Frontal cortex (tissue), 4 donors: ENCODE data around the gene ARHGAP22. TPM values are rescaled to one million over a fixed set of nuclear protein-coding genes. Genes with fewer than 3 reads are reported as not detected.

Source experiments
- DNase-seq, 2 donors: peaks; one replicate each; pipeline ENCODE4 v3.0.0; 2012; ENCODE audit warnings: low spot score in 2 of 2
- FAIRE-seq: peaks from 2 replicates; lab custom pipeline; 2012; peaks lifted over from hg19 to GRCh38; lab: Jason Lieb, UNC
- total RNA-seq: library from RNA; depleted of rRNA; stranded (reverse); fragments of >200 nt; gene quantifications from one replicate; pipeline ENCODE4 v1.2.3, GENCODE V29; 2014
- donor health status: control.
- donor health status: control.
- donor health status: control.

ARHGAP22 gene
- total RNA-seq, 1 donor from 2014 or later: 1.6 TPM

GRCh38 chr10:48594371-48594770 is 10.5 kb downstream of the ARHGAP22 start:
- FAIRE-seq: no peak
- no peak for DNase-seq

GRCh38 chr10:48592346-48592745 is 12.5 kb downstream of the ARHGAP22 start:
- DNase-seq (no peak), FAIRE-seq (no peak)

GRCh38 chr10:48590945-48591344 is 13.9 kb downstream of the ARHGAP22 start:
- FAIRE-seq (no peak), DNase-seq (no peak)

DNA sequence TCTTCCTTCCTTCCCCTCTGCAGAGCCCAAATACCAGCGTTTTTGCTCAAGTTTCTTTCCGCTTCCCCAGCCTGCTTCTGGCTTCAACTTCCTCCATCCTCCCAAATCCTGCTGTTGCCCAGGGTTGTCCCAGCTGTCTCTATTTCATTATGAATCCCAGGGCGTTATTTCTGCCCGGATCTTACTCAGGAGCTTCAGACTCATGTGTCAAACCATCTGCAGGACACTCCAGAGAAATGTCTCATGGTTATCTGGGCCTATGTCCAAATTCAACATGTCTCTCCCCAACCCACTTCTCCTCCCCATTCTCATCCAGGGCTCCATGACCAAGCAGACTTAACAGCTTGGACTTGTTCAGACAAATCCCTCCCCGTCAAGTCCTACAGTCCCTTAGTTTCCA is 15.6 kb downstream of the ARHGAP22 start:
- DNase-seq (no peak), FAIRE-seq (no peak)

GRCh38 chr10:48587819-48588218 is 17.1 kb downstream of the ARHGAP22 start:
- FAIRE-seq: no peak
- DNase-seq: no peak

GRCh38 chr10:48587101-48587500 is 17.8 kb downstream of the ARHGAP22 start:
- FAIRE-seq: no peak
- DNase-seq: no peak

- DNase-seq: no peak
Observed at GRCh38 chr10:48582970-48583369, 21.9 kb downstream of the ARHGAP22 start.

GRCh38 chr10:48580236-48580635 is 24.6 kb downstream of the ARHGAP22 start:
- FAIRE-seq: no peak
- no peak for DNase-seq

More at GRCh38 chr10:48582970-48583369, 21.9 kb downstream of the ARHGAP22 start:
- no peak for FAIRE-seq

DNA sequence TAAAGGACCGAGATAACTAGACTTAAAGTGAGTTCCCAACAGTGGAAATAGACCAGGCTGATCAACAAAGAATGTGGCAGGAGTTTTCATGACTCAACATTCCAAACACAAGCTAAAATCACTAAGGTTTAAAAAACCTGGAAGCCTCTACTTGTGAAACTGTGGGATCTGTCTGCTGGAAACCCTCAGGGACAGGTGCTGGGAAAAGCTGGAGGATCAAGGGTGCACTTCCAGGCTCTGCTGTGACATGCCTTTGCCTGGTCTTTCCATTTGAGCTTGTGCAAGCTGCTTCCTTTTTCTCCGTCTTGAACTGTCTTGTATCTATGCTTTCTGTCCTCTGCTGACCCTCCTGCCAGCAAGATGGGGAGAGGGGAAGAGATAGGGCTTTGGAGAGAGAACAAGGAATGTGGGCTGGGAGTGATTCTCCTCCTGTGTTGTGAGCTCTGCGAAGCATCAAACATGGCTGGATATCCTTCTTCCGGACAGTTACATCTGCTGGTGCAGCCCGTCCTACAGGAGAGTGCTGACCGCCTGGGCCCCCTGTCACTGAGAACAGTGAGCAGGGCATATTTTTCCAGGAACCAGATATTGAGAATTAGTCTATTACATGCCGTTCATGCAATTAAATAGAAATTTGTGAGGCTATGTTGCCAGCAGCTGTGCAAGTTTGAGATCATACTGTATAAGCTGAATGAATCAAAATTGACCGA is 25.5 kb downstream of the ARHGAP22 start:
- DNase-seq (no peak), FAIRE-seq (no peak)

- FAIRE-seq: no peak
- DNase-seq: no peak
Observed at GRCh38 chr10:48577158-48577557, 27.7 kb downstream of the ARHGAP22 start.

GRCh38 chr10:48576501-48576900 is 28.4 kb downstream of the ARHGAP22 start:
- DNase-seq: no peak
- no peak for FAIRE-seq

- DNase-seq (no peak), FAIRE-seq (no peak)
Observed at GRCh38 chr10:48575901-48576300, 29.0 kb downstream of the ARHGAP22 start.

DNA sequence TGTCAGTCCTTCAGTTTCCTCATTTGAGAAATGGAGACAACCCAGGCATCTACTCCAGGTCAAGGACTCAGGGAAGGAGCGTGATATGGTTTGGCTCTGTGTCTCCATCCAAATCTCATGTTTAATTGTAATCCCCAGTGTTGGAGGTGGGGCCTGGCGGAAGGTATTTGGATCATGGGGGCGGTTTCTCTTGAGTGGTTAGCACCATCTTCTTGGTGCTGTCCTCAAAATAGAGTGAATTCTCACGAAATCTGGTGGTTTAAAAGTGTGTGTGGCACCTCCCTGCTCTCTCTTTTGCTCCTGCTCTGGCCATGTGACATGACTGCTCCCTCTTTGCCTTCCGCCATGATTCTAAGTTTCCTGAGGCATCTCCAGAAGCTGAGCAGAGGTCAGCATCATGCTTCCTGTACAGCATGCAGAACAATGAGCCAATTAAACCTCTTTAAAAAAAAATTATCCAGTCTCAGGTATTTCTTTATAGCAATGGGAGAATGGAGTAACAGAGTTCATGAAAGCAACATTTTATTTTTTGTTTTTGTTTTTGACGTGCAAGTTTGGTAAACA is 30.0 kb downstream of the ARHGAP22 start:
- DNase-seq: no peak
- no peak for FAIRE-seq

DNA sequence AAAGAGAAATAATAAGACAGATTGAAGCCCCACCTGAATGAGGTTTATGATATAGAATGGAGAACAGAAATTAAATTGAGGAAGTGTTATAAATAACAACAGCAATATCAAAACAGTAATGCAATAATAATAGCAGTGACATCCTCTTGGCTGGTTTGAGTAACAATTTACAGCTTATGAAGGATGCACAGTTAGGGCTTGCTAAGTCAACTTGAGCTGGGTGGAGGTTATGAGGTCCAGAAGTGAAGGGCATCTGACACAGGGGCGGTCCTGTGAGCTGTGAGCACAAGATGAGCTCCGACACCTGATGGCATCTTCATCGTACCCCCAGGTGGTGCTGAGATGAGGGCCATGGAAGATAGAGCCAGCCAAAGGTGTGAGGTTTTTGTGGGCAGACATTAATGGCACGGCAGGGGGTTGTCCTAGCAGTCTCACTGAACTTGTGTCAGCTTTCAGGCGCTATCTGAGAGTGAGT is 30.5 kb downstream of the ARHGAP22 start:
- FAIRE-seq (no peak), DNase-seq (no peak)

DNA sequence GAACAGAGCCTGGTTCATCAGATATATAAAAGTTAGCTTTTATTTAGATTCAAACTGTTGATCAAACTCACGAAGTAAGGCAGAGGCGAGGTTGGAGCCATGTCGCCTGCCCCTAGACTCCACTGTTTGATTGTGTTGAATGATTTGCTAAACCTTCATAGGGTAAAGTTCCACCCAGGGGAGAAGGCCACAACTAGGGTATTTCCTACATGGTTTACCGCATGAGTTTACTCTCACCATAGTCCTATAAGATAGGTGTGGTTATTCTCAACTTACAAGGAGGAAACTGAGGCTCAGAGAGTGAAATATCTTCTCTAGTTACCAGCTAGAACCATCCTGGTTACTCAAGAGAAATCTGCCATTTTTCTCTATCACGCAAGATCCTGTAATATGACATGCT is 31.8 kb downstream of the ARHGAP22 start:
- FAIRE-seq: no peak
- no peak for DNase-seq

- no peak for DNase-seq
- FAIRE-seq: no peak
Observed at GRCh38 chr10:48572414-48572813, 32.5 kb downstream of the ARHGAP22 start.

- no peak for DNase-seq
- no peak for FAIRE-seq
Observed at GRCh38 chr10:48568546-48568945, 36.3 kb downstream of the ARHGAP22 start.

DNA sequence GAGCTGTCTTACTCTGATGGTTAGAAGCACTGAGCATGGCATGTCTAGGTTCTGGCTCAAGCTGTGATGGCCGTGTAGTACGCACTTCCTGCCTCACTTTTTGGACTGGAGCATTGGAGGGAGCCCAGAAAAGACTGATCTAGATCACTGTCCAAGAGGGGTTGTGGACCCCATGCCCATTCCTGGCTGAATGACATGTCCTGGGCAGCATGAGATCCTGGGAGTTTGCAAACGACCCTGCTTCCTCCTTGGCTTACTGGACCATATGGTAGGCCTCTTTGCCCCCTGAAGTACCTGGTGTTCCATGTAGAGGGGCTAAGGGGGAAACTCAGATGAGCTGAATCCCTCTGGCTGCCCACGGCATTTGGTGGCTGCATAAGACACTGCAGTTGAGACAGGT is 36.7 kb downstream of the ARHGAP22 start:
- DNase-seq: no peak
- FAIRE-seq: no peak

DNA sequence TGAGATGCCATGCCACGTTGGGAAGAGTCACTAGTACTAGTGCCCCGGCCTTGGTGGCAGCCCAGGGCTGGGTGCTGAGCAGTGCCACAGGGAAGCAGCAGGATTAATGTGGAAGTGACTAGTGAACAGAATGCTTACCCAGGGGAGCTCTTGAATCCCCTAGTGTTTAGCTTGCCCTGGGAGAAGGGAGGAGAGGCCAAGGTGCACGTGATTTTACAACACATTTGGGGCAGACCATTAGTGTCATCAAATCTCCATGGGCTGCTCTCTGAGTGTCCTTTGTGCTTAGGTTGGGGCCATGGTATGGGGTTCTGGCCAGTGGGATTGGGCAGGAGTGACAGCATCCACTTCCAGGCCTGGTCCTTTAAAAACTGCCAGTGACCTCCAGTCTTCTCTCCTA is 37.5 kb downstream of the ARHGAP22 start:
- DNase-seq (no peak), FAIRE-seq (no peak)

DNA sequence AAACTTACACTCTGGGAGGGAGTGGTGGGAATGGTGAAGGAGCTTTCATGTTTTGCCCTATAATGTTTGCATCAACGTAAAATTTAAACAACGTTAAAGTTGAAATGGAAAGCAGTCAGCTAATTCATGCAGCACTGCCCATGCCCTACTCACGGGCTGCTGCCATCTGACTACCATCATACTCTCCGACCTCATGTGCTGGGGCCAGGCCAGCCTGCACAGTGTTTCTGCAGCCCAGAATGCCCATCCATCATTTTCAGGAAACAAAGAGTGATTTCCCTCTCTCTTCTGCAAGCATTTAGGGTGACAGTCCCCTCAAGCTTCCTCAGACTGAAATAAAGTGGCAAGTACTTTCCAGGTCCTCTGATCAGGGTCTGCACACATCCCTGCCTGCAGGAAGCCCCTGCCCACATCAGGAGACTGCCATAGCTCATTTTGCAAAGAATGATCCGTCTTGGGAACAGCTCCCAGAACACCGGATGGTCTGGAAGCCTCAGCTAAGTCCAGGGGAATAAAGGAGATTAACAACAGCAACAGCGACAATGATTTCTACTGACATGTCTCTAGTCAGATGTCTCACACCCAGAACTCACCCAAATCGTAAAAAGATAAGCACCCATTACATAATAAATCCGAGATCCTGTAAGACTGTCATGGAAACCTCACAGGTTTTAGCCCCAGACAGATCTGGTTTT is 40.3 kb downstream of the ARHGAP22 start:
- DNase-seq: no peak
- FAIRE-seq: no peak

GRCh38 chr10:48557511-48558123 is 47.3 kb downstream of the ARHGAP22 start:
- FAIRE-seq (no peak), DNase-seq (no peak)
